Thyroid gland (tissue), 4 donors: ENCODE data around the gene FERMT3.

Experiments used
- CTCF ChIP-seq, 6 experiments: fragments of 200-600 bp in 3 of 6; fragments of 450-650 bp in 3 of 6; sonication (generic) in 3 of 6; IDR thresholded peaks; one replicate each; pipeline ENCODE4 v1.5.1; 2016 to 2019; ENCODE audit warnings: antibody characterized with exemption in 6 of 6, mild to moderate bottlenecking in 2 of 6, inconsistent platforms in 1 of 6, moderate library complexity in 1 of 6
- POLR2A ChIP-seq, 2 donors: fragments of 450-650 bp; IDR thresholded peaks; one replicate each; pipeline ENCODE4 v1.6.1; 2017; ENCODE audit warnings: antibody characterized with exemption in 2 of 2, mild to moderate bottlenecking in 2 of 2, moderate library complexity in 1 of 2

GRCh38 chr11:64230171-64230984 is 23.9 kb downstream of the FERMT3 start, which contains the start of gene DNAJC4:
- no peak for TF ChIP-seq CTCF (IDR thresholded peaks at IDR 0.05)
- TF ChIP-seq POLR2A (IDR thresholded peaks at IDR 0.05), result peak in 1 of 2 donors; percentile 75
